K562 (cell line): Measurements from ENCODE around the gene SLAMF6. TPM values are rescaled to one million over a fixed set of nuclear protein-coding genes. Genes with fewer than 3 reads are reported as not detected.

Experiments
- CBFA2T3 ChIP-seq: fragments of 450-650 bp; IDR thresholded peaks from 2 replicates; pipeline ENCODE4 v1.6.1; 2017
- CREB1 ChIP-seq, 2 experiments: sonication (generic) in 1 of 2; formaldehyde crosslinking in 1 of 2; IDR thresholded peaks; 2 replicates each; pipeline versions ENCODE4 v1.6.1 to v1.8.0; 2012 to 2022; ENCODE audit warnings: inconsistent platforms in 1 of 2, mild to moderate bottlenecking in 1 of 2, missing genetic modification reagents in 1 of 2, moderate library complexity in 1 of 2
- CREBBP ChIP-seq: IDR thresholded peaks from one replicate; pipeline ENCODE4 v1.6.1; 2012; ENCODE audit warnings: low read depth, mild to moderate bottlenecking, control low read depth, inconsistent platforms, low read length
- IFI16 ChIP-seq: fragments of 250-450 bp; sonication (Bioruptor Pico); IDR thresholded peaks from 2 replicates; pipeline ENCODE4 v2.1.2; 2022; ENCODE audit warnings: mild to moderate bottlenecking, inconsistent platforms
- MBD2 ChIP-seq: sonication (generic); IDR thresholded peaks from 2 replicates; pipeline ENCODE4 v1.6.1; 2016; ENCODE audit warnings: low read depth, borderline replicate concordance
- NFATC3 ChIP-seq: fragments of 450-650 bp; IDR thresholded peaks from 2 replicates; pipeline ENCODE4 v1.6.1; 2017; ENCODE audit warnings: mild to moderate bottlenecking
- NONO ChIP-seq, 2 experiments: fragments of 200-400 bp in 1 of 2; fragments of 450-650 bp in 1 of 2; formaldehyde crosslinking in 1 of 2; IDR thresholded peaks; 2 replicates each; pipeline ENCODE4 v1.6.1; 2017; ENCODE audit warnings: low read depth in 2 of 2, mild to moderate bottlenecking in 2 of 2, moderate library complexity in 2 of 2, low read length in 1 of 2
- POLR2B ChIP-seq: fragments of 450-650 bp; IDR thresholded peaks from 2 replicates; pipeline ENCODE4 v1.6.1; 2018; ENCODE audit warnings: low read depth; ENCODE audit not compliant: partially characterized antibody
- POLR3G ChIP-seq: IDR thresholded peaks from 2 replicates; pipeline ENCODE4 v1.6.1; 2011; ENCODE audit not compliant: insufficient read length, insufficient replicate concordance; ENCODE audit errors: extremely low read depth
- RNF219 ChIP-seq: fragments of 250-450 bp; sonication (Bioruptor Pico); IDR thresholded peaks from 2 replicates; pipeline ENCODE4 v1.5.0; 2022; ENCODE audit warnings: mild to moderate bottlenecking
- SMC3 ChIP-seq: conservative IDR thresholded peaks from 2 replicates; pipeline ENCODE4 v1.6.1; 2011; ENCODE audit warnings: low read depth, low read length, improper control_type of control experiment; ENCODE audit not compliant: insufficient read depth
- STAT5B ChIP-seq: fragments of 250-450 bp; sonication (Bioruptor Pico); IDR thresholded peaks from 2 replicates; pipeline ENCODE4 v1.8.0; 2021; ENCODE audit warnings: mild to moderate bottlenecking, inconsistent platforms
- TAL1 ChIP-seq: fragments of 450-650 bp; IDR thresholded peaks from 2 replicates; pipeline ENCODE4 v1.6.1; 2016; ENCODE audit warnings: mild to moderate bottlenecking
- ZBTB17 ChIP-seq: fragments of 450-650 bp; formaldehyde crosslinking; IDR thresholded peaks from 2 replicates; pipeline ENCODE4 v1.4.0; 2020; ENCODE audit warnings: mild to moderate bottlenecking
- ZFX ChIP-seq: sonication (generic); formaldehyde crosslinking; IDR thresholded peaks from 2 replicates; pipeline ENCODE4 v1.8.0; 2022; ENCODE audit warnings: mild to moderate bottlenecking, missing genetic modification reagents, moderate library complexity
- ZNF165 ChIP-seq: fragments of 250-450 bp; sonication (Bioruptor Pico); IDR thresholded peaks from 2 replicates; pipeline ENCODE4 v1.4.0; 2020; ENCODE audit warnings: borderline replicate concordance
- ZNF24 ChIP-seq: fragments of 450-650 bp; IDR thresholded peaks from 2 replicates; pipeline ENCODE4 v1.6.1; 2016
- ZNF79 ChIP-seq: fragments of 250-450 bp; sonication (Bioruptor Pico); IDR thresholded peaks from 2 replicates; pipeline ENCODE4 v1.4.0; 2020; ENCODE audit warnings: low read depth, mild to moderate bottlenecking, moderate library complexity
- polyA plus RNA-seq, 8 experiments: library from polyadenylated mRNA; depleted of rRNA in 4 of 8; stranded (reverse) in 5 of 8; unstranded in 3 of 8; fragments of >200 nt; fragmentation: Nextera tagmentation in 2 of 8; fragmentation: Illumina TruSeq in 1 of 8; extraction: Ambion mirVana in 2 of 8; extraction: Trizol in 1 of 8; gene quantifications; 2 replicates each; pipeline versions ENCODE4 v1.2.1 to v1.2.3, GENCODE V29; 2011 to 2014; ENCODE audit warnings: inconsistent platforms in 1 of 8, missing spikeins in 1 of 8
- total RNA-seq, 7 experiments: library from RNA; depleted of rRNA in 6 of 7; stranded (reverse); fragments of >200 nt in 6 of 7; fragmentation: Illumina TruSeq in 2 of 7; extraction: Trizol in 2 of 7; gene quantifications; 2 replicates each; pipeline versions ENCODE4 v1.2.1 to v1.2.3, GENCODE V29; 2011 to 2021; ENCODE audit warnings: low replicate concordance in 1 of 7
- TF ChIP-seq, protein P1 (sequence below), 2 experiments: IDR thresholded peaks; 2 replicates each; pipeline ENCODE4 v1.6.1; 2012; ENCODE audit warnings: improper control_type of control experiment in 2 of 2, low read depth in 2 of 2, low read length in 2 of 2, borderline replicate concordance in 1 of 2
- TF ChIP-seq, protein P2 (sequence below): sonication (generic); formaldehyde crosslinking; IDR thresholded peaks from 2 replicates; pipeline ENCODE4 v1.8.1; 2023; ENCODE audit warnings: mild to moderate bottlenecking, missing genetic modification reagents

Gene SLAMF6
- total and polyA plus RNA-seq, 9 of the 15 experiments (the other 6 are each of a cell fraction or from before 2014, with no cell fraction given) = 0.56 to 4.8 (median 1.1) TPM

DNA sequence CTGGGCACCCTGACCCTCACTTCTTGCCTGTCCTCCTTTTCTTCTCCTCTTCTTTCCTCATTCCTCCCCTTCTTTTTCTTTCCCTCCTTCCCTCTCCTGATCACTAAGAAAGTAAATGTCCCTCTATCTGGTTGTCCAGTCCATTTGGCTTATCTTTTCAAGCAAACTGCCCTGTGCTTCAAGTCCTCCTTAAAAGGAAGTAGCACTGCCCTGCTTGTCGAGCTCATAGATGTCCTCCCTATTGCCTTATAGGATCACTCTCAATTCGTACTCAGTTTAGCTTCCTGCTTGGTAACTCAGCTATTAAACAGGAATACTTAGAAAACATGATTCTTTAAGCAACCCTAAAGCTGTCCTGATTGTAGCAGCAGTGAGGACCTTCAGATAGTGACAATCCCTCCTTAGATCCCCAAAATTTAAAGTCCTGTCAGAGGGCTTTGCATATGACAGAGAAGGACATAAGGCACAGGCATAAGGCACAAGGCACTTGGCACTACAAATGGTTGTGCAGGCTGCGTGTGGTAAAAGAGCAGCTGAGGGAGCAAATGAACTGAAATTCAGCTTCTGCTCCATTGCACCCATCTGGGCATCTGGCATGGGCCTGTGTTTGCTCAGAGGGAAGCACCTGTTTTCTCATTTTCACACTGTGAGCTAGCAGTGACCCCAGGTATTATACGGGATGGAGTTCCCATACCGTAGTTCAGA, 26.1 kb upstream of the SLAMF6 start (continued):
- TF ChIP-seq RNF219 (CRISPR knock-in tag) (no peak), POLR3G (no peak), NFATC3 (no peak), ZBTB17 (CRISPR knock-in tag) (peak; percentile 83), ZNF24 (no peak), SMC3 (no peak), NONO (IDR thresholded peaks at IDR 0.05; ENCODE audit: low read depth in 2 of 2, low read length in 1 of 2) (no peak), IFI16 (CRISPR knock-in tag) (no peak), ZFX (CRISPR knock-in tag) (no peak), TAL1 (peak; percentile 64), ZNF79 (CRISPR knock-in tag) (peak; percentile 65; the same call in 1 of the 2 replicates), POLR2B (no peak), CBFA2T3 (peak; percentile 80), ZNF165 (CRISPR knock-in tag) (0 out of 2 replicates have a peak, but pooled peaks have one; percentile 15), STAT5B (no peak), CREBBP (no peak), MBD2 (no peak), CREB1 (IDR thresholded peaks at IDR 0.05) (no peak), CREB1 (CRISPR knock-in tag; IDR thresholded peaks at IDR 0.05) (peak; percentile 23; the same call in 1 of the 2 replicates)
- TF ChIP-seq, protein P1, sequence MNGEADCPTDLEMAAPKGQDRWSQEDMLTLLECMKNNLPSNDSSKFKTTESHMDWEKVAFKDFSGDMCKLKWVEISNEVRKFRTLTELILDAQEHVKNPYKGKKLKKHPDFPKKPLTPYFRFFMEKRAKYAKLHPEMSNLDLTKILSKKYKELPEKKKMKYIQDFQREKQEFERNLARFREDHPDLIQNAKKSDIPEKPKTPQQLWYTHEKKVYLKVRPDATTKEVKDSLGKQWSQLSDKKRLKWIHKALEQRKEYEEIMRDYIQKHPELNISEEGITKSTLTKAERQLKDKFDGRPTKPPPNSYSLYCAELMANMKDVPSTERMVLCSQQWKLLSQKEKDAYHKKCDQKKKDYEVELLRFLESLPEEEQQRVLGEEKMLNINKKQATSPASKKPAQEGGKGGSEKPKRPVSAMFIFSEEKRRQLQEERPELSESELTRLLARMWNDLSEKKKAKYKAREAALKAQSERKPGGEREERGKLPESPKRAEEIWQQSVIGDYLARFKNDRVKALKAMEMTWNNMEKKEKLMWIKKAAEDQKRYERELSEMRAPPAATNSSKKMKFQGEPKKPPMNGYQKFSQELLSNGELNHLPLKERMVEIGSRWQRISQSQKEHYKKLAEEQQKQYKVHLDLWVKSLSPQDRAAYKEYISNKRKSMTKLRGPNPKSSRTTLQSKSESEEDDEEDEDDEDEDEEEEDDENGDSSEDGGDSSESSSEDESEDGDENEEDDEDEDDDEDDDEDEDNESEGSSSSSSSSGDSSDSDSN (IDR thresholded peaks at IDR 0.05; ENCODE audit: borderline replicate concordance in 1 of 2, low read depth in 2 of 2, low read length in 2 of 2) = no peak
- TF ChIP-seq, protein P2, sequence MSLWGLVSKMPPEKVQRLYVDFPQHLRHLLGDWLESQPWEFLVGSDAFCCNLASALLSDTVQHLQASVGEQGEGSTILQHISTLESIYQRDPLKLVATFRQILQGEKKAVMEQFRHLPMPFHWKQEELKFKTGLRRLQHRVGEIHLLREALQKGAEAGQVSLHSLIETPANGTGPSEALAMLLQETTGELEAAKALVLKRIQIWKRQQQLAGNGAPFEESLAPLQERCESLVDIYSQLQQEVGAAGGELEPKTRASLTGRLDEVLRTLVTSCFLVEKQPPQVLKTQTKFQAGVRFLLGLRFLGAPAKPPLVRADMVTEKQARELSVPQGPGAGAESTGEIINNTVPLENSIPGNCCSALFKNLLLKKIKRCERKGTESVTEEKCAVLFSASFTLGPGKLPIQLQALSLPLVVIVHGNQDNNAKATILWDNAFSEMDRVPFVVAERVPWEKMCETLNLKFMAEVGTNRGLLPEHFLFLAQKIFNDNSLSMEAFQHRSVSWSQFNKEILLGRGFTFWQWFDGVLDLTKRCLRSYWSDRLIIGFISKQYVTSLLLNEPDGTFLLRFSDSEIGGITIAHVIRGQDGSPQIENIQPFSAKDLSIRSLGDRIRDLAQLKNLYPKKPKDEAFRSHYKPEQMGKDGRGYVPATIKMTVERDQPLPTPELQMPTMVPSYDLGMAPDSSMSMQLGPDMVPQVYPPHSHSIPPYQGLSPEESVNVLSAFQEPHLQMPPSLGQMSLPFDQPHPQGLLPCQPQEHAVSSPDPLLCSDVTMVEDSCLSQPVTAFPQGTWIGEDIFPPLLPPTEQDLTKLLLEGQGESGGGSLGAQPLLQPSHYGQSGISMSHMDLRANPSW (CRISPR knock-in tag) = no peak
